Stimulated activated CD8-positive, alpha-beta memory T cell treated with anti-CD3 and anti-CD28 coated beads, Interleukin-15, amount 100 ng/mL, for 48 hours (primary cell): ENCODE data around the gene S100A16.

Source experiments
- DNase-seq, 2 donors: peaks; one replicate each; pipeline ENCODE4 v3.0.0-alpha.2; 2020; ENCODE audit warnings: low read depth in 2 of 2

Gene S100A16

GRCh38 chr1:153636312-153636711 lies 23.4 kb upstream of the S100A16 start:
- no peak for DNase-seq

GRCh38 chr1:153635872-153636271 lies 22.9 kb upstream of the S100A16 start:
- DNase-seq, result no peak

- DNase-seq, result peak; percentile 91 to 95
These were observed 21.1 kb upstream of the S100A16 start, which contains the start of gene CHTOP for GRCh38 chr1:153633754-153634665. Gene CHTOP (plus strand): TSS chr1:153634066. CDS start chr1:153636589, 2,523 bp downstream.

- DNase-seq, result no peak
These were observed 20.3 kb upstream of the S100A16 start for GRCh38 chr1:153633161-153633753.

GRCh38 chr1:153631047-153632022 lies 18.4 kb upstream of the S100A16 start:
- DNase-seq, result no peak

- no peak for DNase-seq
These were observed 17.4 kb upstream of the S100A16 start for GRCh38 chr1:153630384-153630783.

- DNase-seq, result no peak
These were observed 17.0 kb upstream of the S100A16 start for GRCh38 chr1:153629971-153630370.

GRCh38 chr1:153629343-153629665 lies 16.4 kb upstream of the S100A16 start:
- no peak for DNase-seq

GRCh38 chr1:153628638-153629342 lies 15.9 kb upstream of the S100A16 start:
- DNase-seq, result no peak

GRCh38 chr1:153627715-153628626 lies 15.0 kb upstream of the S100A16 start, which contains the start of gene S100A1:
Gene S100A1 (plus strand): TSS chr1:153628434. CDS start chr1:153630522, 2,088 bp downstream.
- no peak for DNase-seq

- DNase-seq, result no peak
These were observed 14.2 kb upstream of the S100A16 start, which contains the start of gene S100A13 for GRCh38 chr1:153626904-153627714. Gene S100A13 (minus strand): TSS chr1:153627505. CDS start chr1:153626472, 1,033 bp downstream.

- DNase-seq, result no peak
These were observed 13.6 kb upstream of the S100A16 start for GRCh38 chr1:153626477-153626903.

- DNase-seq, result no peak
These were observed 12.2 kb upstream of the S100A16 start for GRCh38 chr1:153624965-153625611.

- DNase-seq, result no peak
These were observed 10.2 kb upstream of the S100A16 start for GRCh38 chr1:153623101-153623500.

- no peak for DNase-seq
These were observed 6.2 kb upstream of the S100A16 start for GRCh38 chr1:153619171-153619570.

GRCh38 chr1:153617663-153618062 lies 4.7 kb upstream of the S100A16 start:
- DNase-seq, result peak in 1 of 2 donors; percentile 68

- no peak for DNase-seq
These were observed 4.0 kb upstream of the S100A16 start for GRCh38 chr1:153616917-153617311.

- DNase-seq, result no peak
These were observed 3.4 kb upstream of the S100A16 start, which contains the start of gene S100A14 for GRCh38 chr1:153616144-153616916. Gene S100A14 (minus strand): TSS chr1:153616325. CDS start chr1:153615858, 467 bp downstream.
